MM.1S (cell line): ENCODE measurements around the gene SRM.

Experiments used
- DNase-seq: peaks from one replicate; pipeline ENCODE4 v3.0.0-alpha.2; 2015
- H2AFZ ChIP-seq: fragments of 300-600 bp; sonication (generic); 2 replicates; pipeline ENCODE4 v1.6.0; 2016; ENCODE audit warnings: antibody characterized with exemption, low read length
- H3F3A ChIP-seq: fragments of 300-600 bp; sonication (generic); 2 replicates; pipeline ENCODE4 v1.6.1; 2016; ENCODE audit warnings: mild to moderate bottlenecking, antibody characterized with exemption, low read length, moderate library complexity, mixed read lengths; ENCODE audit not compliant: insufficient read depth
- H3K27ac ChIP-seq: fragments of 300-600 bp; sonication (generic); 2 replicates; pipeline ENCODE4 v1.5.1; 2016; ENCODE audit warnings: mild to moderate bottlenecking, low read length
- H3K27me3 ChIP-seq: fragments of 300-600 bp; sonication (generic); replicated peaks from 2 replicates; pipeline ENCODE4 v1.6.0; 2016; ENCODE audit warnings: low read length; ENCODE audit not compliant: insufficient read depth
- H3K36me3 ChIP-seq: fragments of 300-600 bp; sonication (generic); replicated peaks from 2 replicates; pipeline ENCODE4 v1.6.1; 2016; ENCODE audit warnings: mild to moderate bottlenecking, low read length, mixed read lengths; ENCODE audit not compliant: insufficient read depth
- H3K4me1 ChIP-seq: fragments of 300-600 bp; sonication (generic); 2 replicates; pipeline ENCODE4 v1.6.1; 2016; ENCODE audit warnings: low read length, mixed read lengths
- H3K4me2 ChIP-seq: fragments of 300-600 bp; sonication (generic); 2 replicates; pipeline ENCODE4 v1.6.0; 2016; ENCODE audit warnings: low read depth, low read length
- H3K4me3 ChIP-seq: fragments of 300-600 bp; sonication (generic); 2 replicates; pipeline ENCODE4 v1.5.1; 2016; ENCODE audit warnings: low read length, mixed read lengths
- H3K79me2 ChIP-seq: fragments of 300-600 bp; sonication (generic); 2 replicates; pipeline ENCODE4 v1.6.1; 2016; ENCODE audit warnings: mixed run types, low read length, mixed read lengths
- H3K9ac ChIP-seq: fragments of 300-600 bp; sonication (generic); 2 replicates; pipeline ENCODE4 v1.6.1; 2016; ENCODE audit warnings: low read length, mixed read lengths
- H3K9me2 ChIP-seq: fragments of 300-600 bp; sonication (generic); replicated peaks from 2 replicates; pipeline ENCODE4 v1.6.1; 2016; ENCODE audit warnings: mild to moderate bottlenecking, low read length, mixed read lengths; ENCODE audit not compliant: insufficient read depth
- H3K9me3 ChIP-seq: fragments of 300-600 bp; sonication (generic); replicated peaks from 2 replicates; pipeline ENCODE4 v1.6.1; 2016; ENCODE audit warnings: mild to moderate bottlenecking, low read length, mixed read lengths; ENCODE audit not compliant: insufficient read depth
- H4K20me1 ChIP-seq: fragments of 300-600 bp; sonication (generic); 2 replicates; pipeline ENCODE4 v1.6.1; 2016; ENCODE audit warnings: mild to moderate bottlenecking, low read length, moderate library complexity, mixed read lengths; ENCODE audit not compliant: insufficient read depth
- EZH2 ChIP-seq: fragments of 300-600 bp; sonication (generic); optimal IDR thresholded peaks from 2 replicates; pipeline ENCODE3; 2017; ENCODE audit warnings: low read depth, mild to moderate bottlenecking, antibody characterized with exemption, low read length, mixed read lengths
- EZH2phosphoT487 ChIP-seq: fragments of 300-600 bp; sonication (generic); IDR thresholded peaks from 2 replicates; pipeline ENCODE4 v1.6.1; 2018; ENCODE audit warnings: antibody characterized with exemption, low read length
- TF ChIP-seq, protein P1 (sequence below): fragments of 300-600 bp; sonication (generic); IDR thresholded peaks from 2 replicates; pipeline ENCODE4 v1.5.1; 2016; ENCODE audit warnings: antibody characterized with exemption, low read length, mixed read lengths

The SRM gene

DNA sequence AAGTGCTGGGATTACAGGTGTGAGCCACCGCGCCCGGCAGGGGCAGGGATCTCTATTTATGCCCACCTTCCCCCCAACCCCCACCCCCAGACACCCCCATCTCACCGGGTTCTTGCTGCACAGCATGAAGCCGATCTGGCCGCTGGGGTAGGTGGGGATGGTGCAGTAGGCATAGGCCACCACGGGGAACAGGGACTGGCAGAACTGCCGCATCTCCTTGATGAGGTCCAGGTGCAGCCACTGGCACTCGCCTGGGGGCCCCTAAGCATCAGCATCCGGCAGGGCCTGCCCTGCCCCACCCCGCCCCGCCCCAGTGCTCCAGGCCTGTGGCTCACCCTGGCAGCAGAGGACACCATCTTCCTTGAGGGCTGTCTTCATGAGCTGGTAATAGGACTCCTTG, 4.1 kb downstream of the SRM start:
- Histone ChIP-seq H2AFZ (no peak overlapping the region), H3K9me3 (no peaks in the 10 kb centered on the region), H3K27ac (no peak overlapping the region), H3K4me1 (peaks cover 7% of the 10 kb centered on the region), H3K9ac (no peak overlapping the region), H3K9me2 (no peaks in the 10 kb centered on the region), H3K79me2 (peaks cover 31% of the 10 kb centered on the region), H3K36me3 (no peaks in the 10 kb centered on the region; the same call in none of the 2 replicates), H3K4me2 (no peak overlapping the region), H4K20me1 (0 out of 2 replicates have a peak, but pooled peaks cover 3% of the 10 kb centered on the region), H3K27me3 (no peaks in the 10 kb centered on the region), H3F3A (peaks cover 27% of the 10 kb centered on the region), H3K4me3 (no peak overlapping the region)
- no peak for DNase-seq
- TF ChIP-seq EZH2 (no peak), EZH2phosphoT487 (no peak)
- TF ChIP-seq, protein P1, sequence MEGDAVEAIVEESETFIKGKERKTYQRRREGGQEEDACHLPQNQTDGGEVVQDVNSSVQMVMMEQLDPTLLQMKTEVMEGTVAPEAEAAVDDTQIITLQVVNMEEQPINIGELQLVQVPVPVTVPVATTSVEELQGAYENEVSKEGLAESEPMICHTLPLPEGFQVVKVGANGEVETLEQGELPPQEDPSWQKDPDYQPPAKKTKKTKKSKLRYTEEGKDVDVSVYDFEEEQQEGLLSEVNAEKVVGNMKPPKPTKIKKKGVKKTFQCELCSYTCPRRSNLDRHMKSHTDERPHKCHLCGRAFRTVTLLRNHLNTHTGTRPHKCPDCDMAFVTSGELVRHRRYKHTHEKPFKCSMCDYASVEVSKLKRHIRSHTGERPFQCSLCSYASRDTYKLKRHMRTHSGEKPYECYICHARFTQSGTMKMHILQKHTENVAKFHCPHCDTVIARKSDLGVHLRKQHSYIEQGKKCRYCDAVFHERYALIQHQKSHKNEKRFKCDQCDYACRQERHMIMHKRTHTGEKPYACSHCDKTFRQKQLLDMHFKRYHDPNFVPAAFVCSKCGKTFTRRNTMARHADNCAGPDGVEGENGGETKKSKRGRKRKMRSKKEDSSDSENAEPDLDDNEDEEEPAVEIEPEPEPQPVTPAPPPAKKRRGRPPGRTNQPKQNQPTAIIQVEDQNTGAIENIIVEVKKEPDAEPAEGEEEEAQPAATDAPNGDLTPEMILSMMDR: no peak

DNA sequence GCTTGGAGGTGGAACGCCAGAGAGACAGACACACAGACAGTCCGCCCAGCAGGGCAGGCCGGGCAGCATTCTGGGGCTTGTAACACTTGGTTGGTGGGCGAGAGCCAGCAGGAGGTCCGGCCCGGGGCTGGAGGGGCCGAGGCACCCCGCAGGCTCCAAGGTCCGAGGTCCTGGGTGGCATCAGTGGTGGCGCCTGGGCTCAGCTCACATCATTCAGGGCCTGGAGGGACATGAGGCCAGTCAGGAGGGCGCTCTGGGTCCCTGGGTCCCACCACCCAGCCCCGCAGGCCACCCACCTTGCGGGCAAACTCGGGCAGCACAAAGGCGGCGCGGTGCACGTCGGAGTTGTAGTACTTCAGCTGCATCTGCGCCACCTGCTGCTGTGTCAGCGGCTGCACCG, 5.2 kb downstream of the SRM start:
- H3K79me2 ChIP-seq: peaks cover 25% of the 10 kb centered on the region
- H3K36me3 ChIP-seq: no peaks in the 10 kb centered on the region; the same call in none of the 2 replicates
- peaks cover 23% of the 10 kb centered on the region for H3F3A ChIP-seq
- no peak overlapping the region for H2AFZ ChIP-seq
- 0 out of 2 replicates have a peak, but pooled peaks cover 3% of the 10 kb centered on the region for H4K20me1 ChIP-seq
- DNase-seq: no peak
- peaks cover 5% of the 10 kb centered on the region for H3K4me1 ChIP-seq
- H3K9ac ChIP-seq: no peak overlapping the region
- H3K4me2 ChIP-seq: no peak overlapping the region
- no peaks in the 10 kb centered on the region for H3K9me2 ChIP-seq
- H3K9me3 ChIP-seq: no peaks in the 10 kb centered on the region
- TF ChIP-seq EZH2 (no peak), EZH2phosphoT487 (no peak)
- TF ChIP-seq, protein P1: no peak
- no peak overlapping the region for H3K4me3 ChIP-seq
- H3K27me3 ChIP-seq: no peaks in the 10 kb centered on the region
- no peak overlapping the region for H3K27ac ChIP-seq

DNA sequence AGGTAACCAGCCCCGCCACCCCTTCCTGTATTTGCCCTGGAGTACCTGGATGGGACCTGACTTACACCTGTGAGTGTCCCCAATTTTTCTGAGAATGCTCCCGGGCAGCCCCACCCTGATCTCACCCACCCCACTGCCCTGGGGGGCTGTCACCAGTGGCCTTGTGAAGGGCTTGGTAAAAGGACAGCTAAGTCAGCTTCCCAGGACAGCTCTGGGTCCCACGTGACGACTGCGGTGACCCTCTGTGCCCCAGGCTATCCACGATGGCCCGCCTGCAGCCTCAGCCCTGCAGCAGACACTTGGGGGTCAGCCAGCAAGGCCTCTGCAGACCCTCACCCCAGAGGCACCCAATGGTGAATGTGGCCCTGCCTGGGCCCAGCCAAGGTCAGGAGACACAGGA, 5.6 kb downstream of the SRM start:
- H3K9me2 ChIP-seq: no peaks in the 10 kb centered on the region
- H3K27ac ChIP-seq: no peak overlapping the region
- H3K27me3 ChIP-seq: no peaks in the 10 kb centered on the region
- peaks cover 20% of the 10 kb centered on the region for H3K79me2 ChIP-seq
- no peak overlapping the region for H3K4me2 ChIP-seq
- no peak overlapping the region for H3K9ac ChIP-seq
- H3K4me1 ChIP-seq: peaks cover 5% of the 10 kb centered on the region
- no peak for DNase-seq
- H3K36me3 ChIP-seq: no peaks in the 10 kb centered on the region; the same call in none of the 2 replicates
- TF ChIP-seq EZH2 (no peak), EZH2phosphoT487 (no peak)
- TF ChIP-seq, protein P1: no peak
- H3F3A ChIP-seq: peaks cover 23% of the 10 kb centered on the region
- no peak overlapping the region for H3K4me3 ChIP-seq
- H3K9me3 ChIP-seq: no peaks in the 10 kb centered on the region
- no peak overlapping the region for H2AFZ ChIP-seq
- 0 out of 2 replicates have a peak, but pooled peaks cover 3% of the 10 kb centered on the region for H4K20me1 ChIP-seq
